Liver (tissue), 3 donors: Measurements from ENCODE around the gene KLHL30.

ENCODE experiments used
- EGR1 ChIP-seq, 2 donors: IDR thresholded peaks; 2 replicates each; pipeline ENCODE4 v1.6.1; 2016 to 2018; ENCODE audit warnings: antibody characterized with exemption in 2 of 2, low read depth in 2 of 2
- FOXA1 ChIP-seq: IDR thresholded peaks from 2 replicates; pipeline ENCODE4 v1.6.1; 2016; ENCODE audit warnings: antibody characterized with exemption
- GABPA ChIP-seq, 2 donors: IDR thresholded peaks in 1 of 2; conservative IDR thresholded peaks in 1 of 2; 2 replicates each; pipeline ENCODE4 v1.6.1; 2016; ENCODE audit warnings: antibody characterized with exemption in 2 of 2, mild to moderate bottlenecking in 1 of 2, moderate library complexity in 1 of 2
- JUND ChIP-seq, 2 donors: IDR thresholded peaks; 2 replicates each; pipeline ENCODE4 v1.6.1; 2016; ENCODE audit warnings: antibody characterized with exemption in 2 of 2
- NR2F2 ChIP-seq: IDR thresholded peaks from 2 replicates; pipeline ENCODE4 v1.6.1; 2016; ENCODE audit warnings: antibody characterized with exemption
- RAD21 ChIP-seq, 2 donors: IDR thresholded peaks; 2 replicates each; pipeline ENCODE4 v1.6.1; 2016; ENCODE audit warnings: antibody characterized with exemption in 2 of 2, mild to moderate bottlenecking in 2 of 2
- SP1 ChIP-seq: IDR thresholded peaks from 2 replicates; pipeline ENCODE4 v1.6.1; 2018; ENCODE audit warnings: antibody characterized with exemption, mild to moderate bottlenecking
- TAF1 ChIP-seq: conservative IDR thresholded peaks from 2 replicates; pipeline ENCODE4 v1.6.1; 2016; ENCODE audit warnings: antibody characterized with exemption, mild to moderate bottlenecking
- YY1 ChIP-seq: IDR thresholded peaks from 2 replicates; pipeline ENCODE4 v1.6.1; 2016; ENCODE audit warnings: antibody characterized with exemption, mild to moderate bottlenecking
- ZBTB33 ChIP-seq: IDR thresholded peaks from 2 replicates; pipeline ENCODE4 v1.6.1; 2016; ENCODE audit warnings: antibody characterized with exemption
- TF ChIP-seq, protein P1 (sequence below): fragments of 150-350 bp; IDR thresholded peaks from 2 replicates; pipeline ENCODE4 v1.5.1; 2017; ENCODE audit warnings: improper control_type of control experiment, low read depth, low read length; ENCODE audit not compliant: missing input control
- TF ChIP-seq, protein P2 (sequence below): IDR thresholded peaks from 2 replicates; pipeline ENCODE4 v1.6.1; 2016; ENCODE audit warnings: antibody characterized with exemption, mild to moderate bottlenecking
- TF ChIP-seq, protein P3 (sequence below): IDR thresholded peaks from 2 replicates; pipeline ENCODE4 v1.6.1; 2016; ENCODE audit warnings: antibody characterized with exemption
- TF ChIP-seq, protein P4 (sequence below): IDR thresholded peaks from 2 replicates; pipeline ENCODE4 v1.6.1; 2016; ENCODE audit warnings: antibody characterized with exemption
- donor health status: healthy.
- donor health status: healthy.

DNA sequence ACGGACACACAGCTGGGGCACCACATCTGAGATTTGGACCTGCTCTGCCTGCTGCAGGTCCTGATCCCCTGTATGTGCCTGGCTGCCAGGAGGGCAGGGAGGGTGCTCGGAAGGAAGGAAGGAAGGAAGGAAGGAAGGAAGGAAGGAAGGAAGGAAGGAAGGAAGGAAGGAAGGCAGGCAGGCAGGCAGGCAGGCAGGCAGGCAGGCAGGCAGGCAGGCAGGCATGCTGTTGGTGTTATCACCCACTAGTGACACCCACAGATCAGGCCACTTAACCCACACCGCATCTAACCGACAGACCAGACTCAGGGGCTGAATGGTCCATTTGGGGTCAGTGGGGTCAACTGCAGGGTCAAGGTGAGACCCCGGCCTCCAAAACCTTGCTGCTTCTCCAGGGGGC, 5.8 kb downstream of the KLHL30 start:
- TF ChIP-seq, protein P1, sequence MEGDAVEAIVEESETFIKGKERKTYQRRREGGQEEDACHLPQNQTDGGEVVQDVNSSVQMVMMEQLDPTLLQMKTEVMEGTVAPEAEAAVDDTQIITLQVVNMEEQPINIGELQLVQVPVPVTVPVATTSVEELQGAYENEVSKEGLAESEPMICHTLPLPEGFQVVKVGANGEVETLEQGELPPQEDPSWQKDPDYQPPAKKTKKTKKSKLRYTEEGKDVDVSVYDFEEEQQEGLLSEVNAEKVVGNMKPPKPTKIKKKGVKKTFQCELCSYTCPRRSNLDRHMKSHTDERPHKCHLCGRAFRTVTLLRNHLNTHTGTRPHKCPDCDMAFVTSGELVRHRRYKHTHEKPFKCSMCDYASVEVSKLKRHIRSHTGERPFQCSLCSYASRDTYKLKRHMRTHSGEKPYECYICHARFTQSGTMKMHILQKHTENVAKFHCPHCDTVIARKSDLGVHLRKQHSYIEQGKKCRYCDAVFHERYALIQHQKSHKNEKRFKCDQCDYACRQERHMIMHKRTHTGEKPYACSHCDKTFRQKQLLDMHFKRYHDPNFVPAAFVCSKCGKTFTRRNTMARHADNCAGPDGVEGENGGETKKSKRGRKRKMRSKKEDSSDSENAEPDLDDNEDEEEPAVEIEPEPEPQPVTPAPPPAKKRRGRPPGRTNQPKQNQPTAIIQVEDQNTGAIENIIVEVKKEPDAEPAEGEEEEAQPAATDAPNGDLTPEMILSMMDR, result no peak
- TF ChIP-seq GABPA (IDR thresholded peaks at IDR 0.05 in 1 of 2, conservative IDR thresholded peaks at IDR 0.05 in 1 of 2) (no peak), EGR1 (IDR thresholded peaks at IDR 0.05; ENCODE audit: low read depth in 2 of 2) (no peak), JUND (IDR thresholded peaks at IDR 0.05) (no peak), FOXA1 (no peak), SP1 (no peak), ZBTB33 (no peak), RAD21 (IDR thresholded peaks at IDR 0.05) (no peak), TAF1 (no peak), YY1 (no peak), NR2F2 (no peak)
- TF ChIP-seq, protein P2, sequence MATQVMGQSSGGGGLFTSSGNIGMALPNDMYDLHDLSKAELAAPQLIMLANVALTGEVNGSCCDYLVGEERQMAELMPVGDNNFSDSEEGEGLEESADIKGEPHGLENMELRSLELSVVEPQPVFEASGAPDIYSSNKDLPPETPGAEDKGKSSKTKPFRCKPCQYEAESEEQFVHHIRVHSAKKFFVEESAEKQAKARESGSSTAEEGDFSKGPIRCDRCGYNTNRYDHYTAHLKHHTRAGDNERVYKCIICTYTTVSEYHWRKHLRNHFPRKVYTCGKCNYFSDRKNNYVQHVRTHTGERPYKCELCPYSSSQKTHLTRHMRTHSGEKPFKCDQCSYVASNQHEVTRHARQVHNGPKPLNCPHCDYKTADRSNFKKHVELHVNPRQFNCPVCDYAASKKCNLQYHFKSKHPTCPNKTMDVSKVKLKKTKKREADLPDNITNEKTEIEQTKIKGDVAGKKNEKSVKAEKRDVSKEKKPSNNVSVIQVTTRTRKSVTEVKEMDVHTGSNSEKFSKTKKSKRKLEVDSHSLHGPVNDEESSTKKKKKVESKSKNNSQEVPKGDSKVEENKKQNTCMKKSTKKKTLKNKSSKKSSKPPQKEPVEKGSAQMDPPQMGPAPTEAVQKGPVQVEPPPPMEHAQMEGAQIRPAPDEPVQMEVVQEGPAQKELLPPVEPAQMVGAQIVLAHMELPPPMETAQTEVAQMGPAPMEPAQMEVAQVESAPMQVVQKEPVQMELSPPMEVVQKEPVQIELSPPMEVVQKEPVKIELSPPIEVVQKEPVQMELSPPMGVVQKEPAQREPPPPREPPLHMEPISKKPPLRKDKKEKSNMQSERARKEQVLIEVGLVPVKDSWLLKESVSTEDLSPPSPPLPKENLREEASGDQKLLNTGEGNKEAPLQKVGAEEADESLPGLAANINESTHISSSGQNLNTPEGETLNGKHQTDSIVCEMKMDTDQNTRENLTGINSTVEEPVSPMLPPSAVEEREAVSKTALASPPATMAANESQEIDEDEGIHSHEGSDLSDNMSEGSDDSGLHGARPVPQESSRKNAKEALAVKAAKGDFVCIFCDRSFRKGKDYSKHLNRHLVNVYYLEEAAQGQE, result no peak
- TF ChIP-seq, protein P3, sequence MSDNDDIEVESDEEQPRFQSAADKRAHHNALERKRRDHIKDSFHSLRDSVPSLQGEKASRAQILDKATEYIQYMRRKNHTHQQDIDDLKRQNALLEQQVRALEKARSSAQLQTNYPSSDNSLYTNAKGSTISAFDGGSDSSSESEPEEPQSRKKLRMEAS, result no peak
- TF ChIP-seq, protein P4, sequence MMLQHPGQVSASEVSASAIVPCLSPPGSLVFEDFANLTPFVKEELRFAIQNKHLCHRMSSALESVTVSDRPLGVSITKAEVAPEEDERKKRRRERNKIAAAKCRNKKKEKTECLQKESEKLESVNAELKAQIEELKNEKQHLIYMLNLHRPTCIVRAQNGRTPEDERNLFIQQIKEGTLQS, result no peak
